Activated naive CD8-positive, alpha-beta T cell (primary cell): ENCODE measurements around the gene KIF4A.

Source experiments
- H3K27ac Mint-ChIP-seq: one replicate; pipeline ENCODE4 v1.8.0; 2021; ENCODE audit warnings: mixed read lengths
- H3K27me3 Mint-ChIP-seq: one replicate; pipeline ENCODE4 v1.8.0; 2021; ENCODE audit warnings: mixed read lengths
- H3K36me3 Mint-ChIP-seq: one replicate; pipeline ENCODE4 v1.8.0; 2021; ENCODE audit warnings: mixed read lengths
- H3K4me1 Mint-ChIP-seq: one replicate; pipeline ENCODE4 v1.8.0; 2021; ENCODE audit warnings: low read depth, mixed read lengths
- H3K4me3 Mint-ChIP-seq: one replicate; pipeline ENCODE4 v1.8.0; 2021; ENCODE audit warnings: mild to moderate bottlenecking, mixed read lengths
- H3K9me3 Mint-ChIP-seq: one replicate; pipeline ENCODE4 v1.8.0; 2021; ENCODE audit warnings: low read depth, mixed read lengths

The KIF4A gene

DNA sequence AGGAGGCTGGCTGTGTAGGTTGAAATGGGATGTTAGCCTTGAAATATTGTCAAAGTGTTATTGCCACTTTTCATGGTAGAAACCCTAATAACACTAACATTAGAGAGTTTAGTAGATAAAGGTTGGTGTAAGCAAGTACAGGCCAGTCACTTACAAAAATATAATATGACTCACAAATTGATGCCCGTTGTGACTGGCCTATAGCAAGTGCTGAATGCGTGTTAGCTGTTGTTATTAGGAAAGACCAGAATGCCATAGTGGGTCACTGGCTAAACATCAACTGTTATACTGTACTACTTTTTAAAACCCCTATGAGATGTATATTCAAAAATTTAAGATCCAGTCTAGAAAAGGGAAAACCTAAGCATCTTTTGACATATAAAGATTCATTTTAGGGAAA lies 112.8 kb downstream of the KIF4A start:
- Mint-ChIP-seq H3K9me3 (no peaks in the 10 kb centered on the region), H3K36me3 (no peaks in the 10 kb centered on the region), H3K4me3 (no peak overlapping the region), H3K4me1 (peaks cover 7% of the 10 kb centered on the region), H3K27me3 (no peaks in the 10 kb centered on the region), H3K27ac (no peak overlapping the region)

DNA sequence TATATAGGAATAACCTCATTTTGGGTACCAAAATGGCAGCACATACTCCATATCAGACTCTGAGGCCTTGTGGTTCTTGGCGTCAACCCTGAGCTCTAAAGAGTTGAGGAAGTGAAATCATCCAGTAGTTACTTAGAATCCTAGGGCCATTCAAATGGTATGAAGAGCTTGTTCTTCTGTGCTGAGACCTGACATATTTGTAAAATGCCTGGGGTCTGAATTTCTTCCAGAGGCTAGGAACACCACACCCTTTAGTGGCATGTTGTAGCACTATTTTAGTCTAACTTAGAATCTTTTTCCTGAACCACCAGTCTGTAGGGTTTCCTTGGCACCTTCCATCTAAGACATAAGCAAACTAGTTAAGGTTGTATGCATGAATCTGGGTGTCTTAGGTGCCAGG lies 115.1 kb downstream of the KIF4A start:
- Mint-ChIP-seq H3K27me3 (no peaks in the 10 kb centered on the region), H3K4me3 (no peak overlapping the region), H3K4me1 (no peaks in the 10 kb centered on the region), H3K27ac (no peak overlapping the region), H3K9me3 (no peaks in the 10 kb centered on the region), H3K36me3 (no peaks in the 10 kb centered on the region)

DNA sequence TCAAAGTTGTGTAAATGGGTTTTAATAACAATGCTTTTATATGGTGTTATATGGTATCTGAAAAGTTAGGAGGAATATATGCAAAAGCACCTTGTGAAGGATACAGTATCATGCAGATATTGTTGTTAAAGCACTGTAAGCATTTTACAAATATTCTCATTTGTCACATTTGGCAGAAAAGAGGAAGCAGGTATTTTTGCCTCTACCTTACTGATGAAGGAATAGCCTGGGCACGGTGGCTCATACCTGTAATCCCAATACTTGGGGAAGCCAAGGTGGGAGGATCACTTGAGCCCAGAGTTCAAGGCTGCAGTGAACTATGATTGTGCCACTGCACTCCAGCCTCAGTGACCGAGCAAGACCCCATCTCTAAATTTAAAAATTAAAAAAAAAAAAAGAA lies 121.0 kb downstream of the KIF4A start:
- Mint-ChIP-seq H3K4me3 (no peak overlapping the region), H3K4me1 (no peaks in the 10 kb centered on the region), H3K27ac (no peak overlapping the region), H3K36me3 (no peaks in the 10 kb centered on the region), H3K9me3 (no peaks in the 10 kb centered on the region), H3K27me3 (no peaks in the 10 kb centered on the region)

DNA sequence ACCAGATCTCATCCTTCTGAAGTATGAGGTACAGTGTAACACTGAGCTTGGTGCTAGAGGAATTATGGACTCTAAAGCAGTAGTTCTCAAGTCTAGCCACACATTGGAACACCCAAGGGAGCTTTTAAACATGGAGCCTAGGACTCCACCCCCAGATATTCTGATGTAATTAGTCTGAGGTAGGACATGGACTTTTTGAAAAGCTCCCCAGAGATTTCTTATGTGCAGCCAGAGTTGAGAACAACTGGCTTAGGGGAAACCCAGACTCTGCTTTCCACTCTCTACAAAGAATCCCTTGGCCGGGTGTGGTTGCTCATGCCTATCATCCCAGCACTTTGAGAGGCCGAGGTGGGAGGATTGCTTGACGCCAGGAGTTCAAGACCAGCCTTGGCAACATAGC lies 121.6 kb downstream of the KIF4A start:
- H3K4me1 Mint-ChIP-seq, result no peaks in the 10 kb centered on the region
- H3K4me3 Mint-ChIP-seq, result no peak overlapping the region
- no peaks in the 10 kb centered on the region for H3K9me3 Mint-ChIP-seq
- no peak overlapping the region for H3K27ac Mint-ChIP-seq
- H3K36me3 Mint-ChIP-seq, result no peaks in the 10 kb centered on the region
- H3K27me3 Mint-ChIP-seq, result no peaks in the 10 kb centered on the region

DNA sequence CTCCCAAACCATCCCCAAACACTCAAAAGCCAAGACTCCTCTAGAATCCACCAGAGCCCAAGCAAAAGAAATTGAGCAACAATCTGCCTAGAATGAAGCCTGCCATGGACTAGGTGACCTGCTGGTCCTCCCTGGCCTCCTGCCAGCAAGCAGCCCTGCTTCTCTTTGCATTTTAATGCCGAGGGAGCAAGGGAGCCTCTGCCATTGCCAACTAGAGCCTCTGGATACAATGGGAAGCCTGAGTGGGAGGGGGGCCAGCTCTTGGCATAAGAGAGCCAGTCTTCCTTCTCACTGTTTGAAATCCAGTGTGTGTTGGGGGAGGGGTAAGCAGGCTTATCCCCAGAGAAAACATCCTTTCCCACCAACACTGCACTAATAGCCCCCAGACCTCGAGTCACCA lies 131.7 kb downstream of the KIF4A start:
- Mint-ChIP-seq H3K4me1 (no peaks in the 10 kb centered on the region), H3K4me3 (no peak overlapping the region), H3K27me3 (no peaks in the 10 kb centered on the region), H3K27ac (no peak overlapping the region), H3K36me3 (no peaks in the 10 kb centered on the region), H3K9me3 (no peaks in the 10 kb centered on the region)

DNA sequence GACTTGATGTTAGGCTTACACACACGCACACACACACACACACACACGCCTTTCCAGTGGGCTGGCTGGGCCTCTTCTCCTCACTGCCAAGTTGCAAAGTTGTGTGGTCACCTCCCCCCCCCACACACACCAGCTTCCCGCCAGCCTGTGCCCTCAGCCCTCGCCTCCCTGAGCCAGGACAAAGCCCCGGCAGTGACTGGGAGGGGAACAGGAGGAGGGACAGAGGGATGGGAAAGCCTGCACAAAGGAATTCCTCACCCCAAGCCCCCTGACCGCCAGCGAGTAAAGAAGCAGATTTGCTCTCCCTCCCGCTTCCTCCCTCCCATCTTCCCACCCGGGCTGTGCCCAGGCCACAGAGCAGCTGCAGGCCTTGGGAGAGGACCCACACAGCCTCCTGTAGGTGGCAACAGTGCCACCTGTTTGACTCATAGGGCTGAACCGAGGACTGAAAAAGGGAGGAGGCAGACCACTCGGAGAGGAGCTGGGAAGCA lies 133.0 kb downstream of the KIF4A start, which contains the start of gene GDPD2:
TSS of gene GDPD2 (plus strand) at position 464 of the 491 bp plus-strand sequence. CDS start 1,671 bp downstream, outside the sequence.
- no peak within 1 kb of the TSS for H3K4me3 Mint-ChIP-seq
- no peaks in the 10 kb centered on the region for H3K27me3 Mint-ChIP-seq
- H3K4me1 Mint-ChIP-seq, result no peaks in the 10 kb centered on the region
- no peaks in the 10 kb centered on the region for H3K9me3 Mint-ChIP-seq
- no peaks in the 10 kb centered on the region for H3K36me3 Mint-ChIP-seq
- H3K27ac Mint-ChIP-seq, result no peak within 1 kb of the TSS

DNA sequence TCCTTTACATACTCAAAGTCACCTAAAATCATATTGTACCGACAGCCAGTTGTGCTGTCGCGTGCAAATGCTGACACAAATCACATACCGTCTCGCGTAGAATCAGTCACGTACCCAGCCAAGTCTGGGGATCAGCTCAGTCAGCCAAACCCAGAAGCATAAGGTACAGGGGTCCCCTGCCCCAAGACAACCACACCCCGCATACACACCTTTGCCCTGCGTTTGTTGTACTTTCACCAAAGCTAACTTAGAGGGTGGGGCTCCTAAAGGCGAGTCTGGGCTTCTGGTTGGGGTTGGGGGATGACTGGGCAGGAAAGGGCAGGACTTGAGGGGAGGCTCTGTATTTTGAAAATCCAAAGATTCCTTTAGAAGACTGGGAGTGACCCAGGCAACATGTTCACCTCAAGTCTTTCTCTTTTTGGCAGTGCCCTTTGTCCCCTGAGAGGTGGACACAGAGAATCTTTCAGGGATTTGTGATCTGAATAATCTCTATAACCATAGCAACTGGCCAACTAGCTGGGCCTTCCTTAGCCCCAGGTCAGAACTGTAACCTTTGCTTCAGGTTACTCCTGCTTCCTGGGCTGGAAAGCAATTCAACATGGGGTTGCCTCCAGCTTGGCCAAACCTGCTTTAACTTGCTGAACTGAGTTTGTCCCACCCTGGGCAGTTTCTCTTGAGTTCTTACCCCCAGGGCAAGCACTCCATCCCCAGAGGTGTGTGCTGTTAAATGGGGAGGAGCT lies 134.2 kb downstream of the KIF4A start:
- no peaks in the 10 kb centered on the region for H3K4me1 Mint-ChIP-seq
- no peaks in the 10 kb centered on the region for H3K9me3 Mint-ChIP-seq
- no peak overlapping the region for H3K4me3 Mint-ChIP-seq
- H3K27me3 Mint-ChIP-seq, result no peaks in the 10 kb centered on the region
- no peaks in the 10 kb centered on the region for H3K36me3 Mint-ChIP-seq
- H3K27ac Mint-ChIP-seq, result no peak overlapping the region

DNA sequence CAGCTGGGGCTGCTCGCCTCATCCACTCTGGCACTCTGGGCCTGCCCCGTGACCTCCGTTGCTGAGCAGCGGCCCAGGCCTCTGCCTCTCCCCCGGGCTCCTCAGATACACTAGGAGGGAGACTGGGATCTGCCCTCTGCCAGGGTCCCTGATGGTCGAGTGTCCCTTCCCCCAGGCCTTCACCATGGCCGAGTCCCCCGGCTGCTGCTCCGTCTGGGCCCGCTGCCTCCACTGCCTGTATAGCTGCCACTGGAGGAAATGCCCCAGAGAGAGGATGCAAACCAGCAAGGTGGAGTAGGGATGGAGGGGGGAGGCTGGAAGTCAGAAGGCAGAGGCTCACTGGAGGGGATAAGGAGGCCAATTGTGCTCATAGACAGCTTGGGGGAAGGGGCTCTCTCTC lies 134.9 kb downstream of the KIF4A start:
- no peak overlapping the region for H3K27ac Mint-ChIP-seq
- no peaks in the 10 kb centered on the region for H3K36me3 Mint-ChIP-seq
- H3K4me3 Mint-ChIP-seq, result no peak overlapping the region
- H3K9me3 Mint-ChIP-seq, result no peaks in the 10 kb centered on the region
- no peaks in the 10 kb centered on the region for H3K4me1 Mint-ChIP-seq
- no peaks in the 10 kb centered on the region for H3K27me3 Mint-ChIP-seq

DNA sequence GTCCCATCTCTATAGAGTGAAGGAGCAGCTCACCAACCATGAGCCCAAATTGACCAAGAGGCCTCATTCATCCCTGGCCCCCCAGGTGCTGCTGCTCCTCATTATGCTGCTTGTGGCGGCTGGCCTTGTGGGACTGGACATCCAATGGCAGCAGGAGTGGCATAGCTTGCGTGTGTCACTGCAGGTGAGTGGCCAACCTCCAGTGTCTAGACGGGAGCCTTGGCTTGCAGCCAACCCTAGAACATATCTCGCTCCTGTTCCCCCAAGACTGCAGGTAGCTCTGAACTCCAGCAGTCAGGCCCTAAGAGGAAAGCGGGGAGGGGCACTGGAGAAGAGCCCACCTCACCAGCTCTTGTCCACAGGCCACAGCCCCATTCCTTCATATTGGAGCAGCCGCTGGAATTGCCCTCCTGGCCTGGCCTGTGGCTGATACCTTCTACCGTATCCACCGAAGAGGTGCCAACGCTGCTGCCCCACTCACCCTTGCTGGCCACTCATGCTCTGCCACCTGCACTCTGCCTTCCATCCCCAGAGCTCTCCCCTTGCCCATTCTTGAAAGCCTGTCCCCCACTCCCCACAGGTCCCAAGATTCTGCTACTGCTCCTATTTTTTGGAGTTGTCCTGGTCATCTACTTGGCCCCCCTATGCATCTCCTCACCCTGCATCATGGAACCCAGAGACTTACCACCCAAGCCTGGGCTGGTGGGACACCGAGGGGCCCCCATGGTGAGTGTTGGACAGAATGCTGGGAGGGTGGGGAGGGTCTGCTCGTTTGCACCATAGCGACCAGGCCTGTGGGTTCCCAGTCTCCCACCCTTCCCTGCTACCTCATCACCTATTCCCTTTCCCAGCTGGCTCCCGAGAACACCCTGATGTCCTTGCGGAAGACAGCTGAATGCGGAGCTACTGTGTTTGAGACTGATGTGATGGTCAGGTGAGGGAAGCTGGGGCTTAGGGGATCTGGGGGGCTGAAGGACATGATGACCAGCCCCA lies 136.7 kb downstream of the KIF4A start:
- Mint-ChIP-seq H3K27ac (no peak overlapping the region), H3K4me1 (no peaks in the 10 kb centered on the region), H3K27me3 (no peaks in the 10 kb centered on the region), H3K4me3 (no peak overlapping the region), H3K36me3 (no peaks in the 10 kb centered on the region), H3K9me3 (no peaks in the 10 kb centered on the region)

DNA sequence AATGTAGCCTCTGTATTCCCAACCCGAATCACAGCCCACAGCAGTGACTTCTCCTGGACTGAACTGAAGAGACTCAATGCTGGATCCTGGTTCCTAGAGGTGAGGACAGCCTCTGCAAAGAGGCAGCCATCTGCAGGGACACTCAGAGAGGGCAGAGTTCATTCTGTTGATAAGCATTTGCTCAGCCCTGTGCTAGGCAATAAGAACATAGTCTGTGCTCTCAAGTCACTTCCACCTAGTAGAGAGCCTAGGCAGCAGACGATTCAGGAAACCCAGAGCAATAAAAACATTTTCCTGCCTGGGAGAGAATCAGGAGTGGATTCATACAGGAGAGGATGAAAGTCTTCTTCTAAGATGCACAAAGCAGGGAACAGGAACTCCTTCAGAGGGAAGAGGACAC lies 137.5 kb downstream of the KIF4A start:
- Mint-ChIP-seq H3K9me3 (no peaks in the 10 kb centered on the region), H3K27ac (no peak overlapping the region), H3K4me1 (no peaks in the 10 kb centered on the region), H3K36me3 (no peaks in the 10 kb centered on the region), H3K4me3 (no peak overlapping the region), H3K27me3 (no peaks in the 10 kb centered on the region)

DNA sequence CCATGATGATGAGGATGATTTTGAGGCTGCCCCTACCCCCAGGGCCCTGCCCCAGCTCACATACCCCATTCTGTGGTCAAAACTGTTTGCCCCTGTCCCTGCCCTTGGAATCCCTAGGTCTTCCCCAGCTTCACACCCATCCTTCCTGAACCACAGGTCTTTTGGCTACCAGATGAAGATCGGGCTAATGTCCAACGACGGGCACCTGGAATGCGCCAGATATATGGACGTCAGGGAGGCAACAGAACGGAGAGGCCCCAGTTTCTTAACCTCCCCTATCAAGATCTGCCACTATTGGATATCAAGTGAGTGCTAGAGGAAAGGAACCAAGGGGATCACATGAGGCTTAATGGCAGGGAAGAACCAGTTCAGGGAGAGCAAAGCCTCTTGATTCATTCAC lies 139.9 kb downstream of the KIF4A start:
- H3K36me3 Mint-ChIP-seq, result no peaks in the 10 kb centered on the region
- no peaks in the 10 kb centered on the region for H3K9me3 Mint-ChIP-seq
- H3K4me1 Mint-ChIP-seq, result peaks cover 8% of the 10 kb centered on the region
- no peak overlapping the region for H3K27ac Mint-ChIP-seq
- H3K27me3 Mint-ChIP-seq, result no peaks in the 10 kb centered on the region
- H3K4me3 Mint-ChIP-seq, result no peak overlapping the region

DNA sequence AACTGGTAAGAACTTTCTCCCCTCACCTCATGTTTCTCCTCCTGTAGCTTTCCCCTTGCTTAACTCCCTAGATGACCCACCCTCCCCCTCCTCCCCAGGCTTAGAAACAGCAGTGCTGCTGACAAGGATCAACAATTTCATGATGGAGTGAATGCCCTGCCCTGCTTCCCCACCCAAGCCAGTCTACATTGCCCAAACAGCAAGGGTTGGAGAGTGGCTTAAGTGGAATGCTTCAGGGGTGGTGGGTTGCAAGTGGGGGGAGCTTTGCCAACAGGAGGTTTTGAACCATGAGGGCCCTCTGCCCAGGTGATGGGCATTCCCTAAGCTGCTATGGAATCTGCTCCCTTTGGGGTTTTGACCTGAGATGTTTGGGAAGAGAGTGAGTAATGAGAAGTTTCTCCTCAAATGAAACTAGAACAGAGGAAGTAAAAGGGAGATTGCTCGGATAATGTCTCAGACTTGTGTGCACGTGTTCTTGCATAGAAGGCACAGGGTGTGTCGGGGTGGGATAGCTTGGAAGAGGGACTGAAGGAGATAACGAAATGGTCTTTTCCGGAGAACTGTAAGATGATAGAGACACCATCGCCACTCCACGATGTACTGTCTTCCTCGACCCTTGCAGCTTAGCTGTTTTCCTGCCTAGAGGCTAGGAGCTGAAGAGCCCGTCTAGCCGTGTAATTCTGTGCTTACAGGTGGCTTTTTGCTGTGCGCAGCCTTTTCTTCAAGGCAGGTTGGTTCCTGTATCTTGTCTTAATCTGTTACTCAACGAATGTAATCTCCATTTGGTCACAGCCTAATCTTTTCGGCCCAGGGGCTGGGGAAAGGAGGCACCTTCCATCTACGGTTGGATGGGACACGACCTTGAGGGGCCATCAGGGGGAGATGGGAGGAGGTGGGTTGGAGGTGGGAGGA lies 143.3 kb downstream of the KIF4A start:
- H3K27me3 Mint-ChIP-seq, result no peaks in the 10 kb centered on the region
- peaks cover 13% of the 10 kb centered on the region for H3K4me1 Mint-ChIP-seq
- no peaks in the 10 kb centered on the region for H3K9me3 Mint-ChIP-seq
- H3K4me3 Mint-ChIP-seq, result peak overlapping the region; percentile 92
- no peak overlapping the region for H3K27ac Mint-ChIP-seq
- H3K36me3 Mint-ChIP-seq, result no peaks in the 10 kb centered on the region

DNA sequence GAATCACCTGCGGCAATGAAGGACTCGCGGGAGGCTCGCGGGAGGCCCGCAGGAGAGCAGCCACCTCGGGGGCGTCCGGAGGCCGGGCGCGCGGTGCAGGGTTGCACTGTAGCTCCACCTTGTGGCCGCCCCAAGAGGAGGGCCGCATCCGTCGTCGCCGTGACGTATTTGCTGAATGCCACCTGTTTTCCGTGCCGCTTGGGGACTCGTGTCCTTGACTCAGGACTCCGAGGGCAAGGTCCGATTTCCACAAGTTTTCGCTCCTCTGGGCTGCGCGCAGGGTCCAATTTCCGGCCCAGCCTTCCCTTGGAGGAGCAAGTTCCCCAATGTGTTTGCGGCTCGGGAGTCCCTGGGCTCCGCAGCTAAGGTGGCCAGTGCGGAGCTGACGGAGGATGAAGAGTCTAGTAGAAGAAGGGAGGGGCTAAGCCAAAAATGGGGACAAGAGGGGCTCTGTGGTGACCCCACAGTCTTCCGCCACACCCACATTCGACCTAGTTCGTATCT lies 144.0 kb downstream of the KIF4A start:
- Mint-ChIP-seq H3K4me3 (peak overlapping the region; percentile 92), H3K9me3 (no peaks in the 10 kb centered on the region), H3K27me3 (no peaks in the 10 kb centered on the region), H3K27ac (peak overlapping the region; percentile 86), H3K36me3 (no peaks in the 10 kb centered on the region), H3K4me1 (peaks cover 13% of the 10 kb centered on the region)

DNA sequence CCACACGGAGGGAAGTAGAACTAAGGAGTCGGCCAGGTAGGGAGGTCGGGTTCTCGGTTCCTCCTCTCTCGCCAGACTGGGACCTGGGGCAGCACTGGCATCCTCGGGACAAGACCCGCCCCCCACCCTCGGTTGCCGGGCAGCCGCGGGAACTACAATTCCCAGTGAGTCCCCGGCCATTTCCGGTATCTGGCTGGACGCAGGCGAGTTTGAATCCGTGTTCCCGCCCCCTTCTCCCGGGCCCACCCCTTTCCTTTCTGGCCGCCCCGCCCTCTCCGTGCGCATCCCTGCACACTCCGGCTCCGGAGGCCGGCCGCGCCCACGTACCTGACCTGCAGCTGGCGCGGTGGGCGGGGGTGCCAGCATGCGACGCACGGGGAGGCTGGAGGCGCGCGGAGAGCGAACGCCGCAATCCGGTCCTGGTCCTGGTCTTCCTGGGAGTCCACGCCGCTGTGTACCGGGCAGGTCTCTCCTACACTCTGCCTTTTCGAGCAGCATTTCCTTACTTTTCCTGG lies 144.5 kb downstream of the KIF4A start:
- H3K27ac Mint-ChIP-seq, result peak overlapping the region; percentile 86
- H3K9me3 Mint-ChIP-seq, result no peaks in the 10 kb centered on the region
- H3K27me3 Mint-ChIP-seq, result no peaks in the 10 kb centered on the region

More for the DNA sequence above, 144.5 kb downstream of the KIF4A start:
- Mint-ChIP-seq H3K4me1 (peaks cover 13% of the 10 kb centered on the region), H3K36me3 (no peaks in the 10 kb centered on the region), H3K4me3 (peak overlapping the region; percentile 92)
